ENCODE data around the gene LYRM9.

LYRM9 gene

GRCh38 chr17:27918498-27918897 is 25.3 kb upstream of the LYRM9 start:
- no peak overlapping the region for H3K27ac ChIP-seq (ENCODE audit: low read depth, low read length)
- no peaks in the 10 kb centered on the region for H3K27me3 ChIP-seq (ENCODE audit: control insufficient read depth, low read length)
- no peaks in the 10 kb centered on the region for H3F3A ChIP-seq (ENCODE audit: control insufficient read depth, insufficient read depth)

GRCh38 chr17:27917000-27917399 is 23.8 kb upstream of the LYRM9 start:
- H3K36me3 ChIP-seq (ENCODE audit: control insufficient read depth, low read length), result no peaks in the 10 kb centered on the region
- H3K27ac ChIP-seq (ENCODE audit: low read depth, low read length), result no peak overlapping the region
- H3K9me2 ChIP-seq (replicated peaks; ENCODE audit: control insufficient read depth, low read length), result no peaks in the 10 kb centered on the region
- no peak for TF ChIP-seq CTCF (IDR thresholded peaks at IDR 0.05; ENCODE audit: low read depth, low read length, poor library complexity, severe bottlenecking)
- TF ChIP-seq EZH2phosphoT487 (IDR thresholded peaks at IDR 0.05; ENCODE audit: borderline replicate concordance, low read length), result no peak
- H3K27me3 ChIP-seq (ENCODE audit: control insufficient read depth, low read length), result no peaks in the 10 kb centered on the region
- H3K79me2 ChIP-seq (ENCODE audit: control insufficient read depth, low read length), result no peaks in the 10 kb centered on the region
- no peaks in the 10 kb centered on the region for H3F3A ChIP-seq (ENCODE audit: control insufficient read depth, insufficient read depth)
- H3K4me2 ChIP-seq (ENCODE audit: low read length), result no peak overlapping the region
- H3K9me3 ChIP-seq (ENCODE audit: control insufficient read depth, insufficient read depth, low read length), result no peaks in the 10 kb centered on the region
- no peak overlapping the region for H3K4me3 ChIP-seq (ENCODE audit: low read length)
- no peaks in the 10 kb centered on the region for H3K4me1 ChIP-seq (ENCODE audit: control insufficient read depth, low read length)
- no peaks in the 10 kb centered on the region for H4K20me1 ChIP-seq (ENCODE audit: control insufficient read depth, insufficient read depth, low read depth, low read length)

More at GRCh38 chr17:27918498-27918897, 25.3 kb upstream of the LYRM9 start:
- no peaks in the 10 kb centered on the region for H3K36me3 ChIP-seq (ENCODE audit: control insufficient read depth, low read length)
- H3K9me2 ChIP-seq (replicated peaks; ENCODE audit: control insufficient read depth, low read length), result no peaks in the 10 kb centered on the region
- H3K79me2 ChIP-seq (ENCODE audit: control insufficient read depth, low read length), result no peaks in the 10 kb centered on the region
- no peaks in the 10 kb centered on the region for H3K4me1 ChIP-seq (ENCODE audit: control insufficient read depth, low read length)
- H3K9me3 ChIP-seq (ENCODE audit: control insufficient read depth, insufficient read depth, low read length), result no peaks in the 10 kb centered on the region
- H3K4me2 ChIP-seq (ENCODE audit: low read length), result no peak overlapping the region
- no peaks in the 10 kb centered on the region for H4K20me1 ChIP-seq (ENCODE audit: control insufficient read depth, insufficient read depth, low read depth, low read length)
- no peak overlapping the region for H3K4me3 ChIP-seq (ENCODE audit: low read length)
- no peak for TF ChIP-seq EZH2phosphoT487 (IDR thresholded peaks at IDR 0.05; ENCODE audit: borderline replicate concordance, low read length)
- TF ChIP-seq CTCF (IDR thresholded peaks at IDR 0.05; ENCODE audit: low read depth, low read length, poor library complexity, severe bottlenecking), result no peak

- H3K9me3 ChIP-seq (ENCODE audit: control insufficient read depth, insufficient read depth, low read length), result no peaks in the 10 kb centered on the region
- H3K9me2 ChIP-seq (replicated peaks; ENCODE audit: control insufficient read depth, low read length), result no peaks in the 10 kb centered on the region
- no peaks in the 10 kb centered on the region for H3K4me1 ChIP-seq (ENCODE audit: control insufficient read depth, low read length)
- H3F3A ChIP-seq (ENCODE audit: control insufficient read depth, insufficient read depth), result no peaks in the 10 kb centered on the region
- H3K79me2 ChIP-seq (ENCODE audit: control insufficient read depth, low read length), result no peaks in the 10 kb centered on the region
- no peak for TF ChIP-seq CTCF (IDR thresholded peaks at IDR 0.05; ENCODE audit: low read depth, low read length, poor library complexity, severe bottlenecking)
- TF ChIP-seq EZH2phosphoT487 (IDR thresholded peaks at IDR 0.05; ENCODE audit: borderline replicate concordance, low read length), result no peak
- H3K27ac ChIP-seq (ENCODE audit: low read depth, low read length), result no peak overlapping the region
- no peak overlapping the region for H3K4me3 ChIP-seq (ENCODE audit: low read length)
- H3K36me3 ChIP-seq (ENCODE audit: control insufficient read depth, low read length), result no peaks in the 10 kb centered on the region
- no peaks in the 10 kb centered on the region for H4K20me1 ChIP-seq (ENCODE audit: control insufficient read depth, insufficient read depth, low read depth, low read length)
- H3K27me3 ChIP-seq (ENCODE audit: control insufficient read depth, low read length), result no peaks in the 10 kb centered on the region
- no peak overlapping the region for H3K4me2 ChIP-seq (ENCODE audit: low read length)
These were observed 22.5 kb upstream of the LYRM9 start for GRCh38 chr17:27915709-27916108.

- no peak for TF ChIP-seq CTCF (IDR thresholded peaks at IDR 0.05; ENCODE audit: low read depth, low read length, poor library complexity, severe bottlenecking)
- no peak for TF ChIP-seq EZH2phosphoT487 (IDR thresholded peaks at IDR 0.05; ENCODE audit: borderline replicate concordance, low read length)
- no peaks in the 10 kb centered on the region for H3K36me3 ChIP-seq (ENCODE audit: control insufficient read depth, low read length)
These were observed 21.2 kb upstream of the LYRM9 start for GRCh38 chr17:27914382-27914781.

More at GRCh38 chr17:27914382-27914781, 21.2 kb upstream of the LYRM9 start:
- no peak overlapping the region for H3K27ac ChIP-seq (ENCODE audit: low read depth, low read length)
- no peaks in the 10 kb centered on the region for H3K79me2 ChIP-seq (ENCODE audit: control insufficient read depth, low read length)
- H3K4me1 ChIP-seq (ENCODE audit: control insufficient read depth, low read length), result no peaks in the 10 kb centered on the region
- H3K4me3 ChIP-seq (ENCODE audit: low read length), result no peak overlapping the region
- H3K27me3 ChIP-seq (ENCODE audit: control insufficient read depth, low read length), result no peaks in the 10 kb centered on the region
- H3K4me2 ChIP-seq (ENCODE audit: low read length), result no peak overlapping the region
- H3K9me2 ChIP-seq (replicated peaks; ENCODE audit: control insufficient read depth, low read length), result no peaks in the 10 kb centered on the region
- no peaks in the 10 kb centered on the region for H4K20me1 ChIP-seq (ENCODE audit: control insufficient read depth, insufficient read depth, low read depth, low read length)
- no peaks in the 10 kb centered on the region for H3F3A ChIP-seq (ENCODE audit: control insufficient read depth, insufficient read depth)
- H3K9me3 ChIP-seq (ENCODE audit: control insufficient read depth, insufficient read depth, low read length), result no peaks in the 10 kb centered on the region
